HCT116 (cell line): Measurements from ENCODE around the gene CNFN.

Source experiments
- EGR1 ChIP-seq: IDR thresholded peaks from 2 replicates; pipeline ENCODE4 v1.6.1; 2012; ENCODE audit warnings: low read depth
- EZH2 ChIP-seq: fragments of 200-600 bp; sonication (generic); IDR thresholded peaks from 2 replicates; pipeline ENCODE4 v1.6.1; 2017; ENCODE audit warnings: antibody characterized with exemption, mixed run types
- SP1 ChIP-seq: IDR thresholded peaks from 2 replicates; pipeline ENCODE4 v1.6.1; 2012; ENCODE audit warnings: low read depth
- ZNF274 ChIP-seq: fragments of 200-500 bp; sonication (Bioruptor generic); IDR thresholded peaks from 2 replicates; pipeline ENCODE4 v1.6.1; 2014; ENCODE audit warnings: mild to moderate bottlenecking, low read depth, low read length, inconsistent platforms
- TF ChIP-seq, protein P1 (sequence below), 3 experiments: fragments of 200-600 bp in 1 of 3; sonication (generic) in 1 of 3; IDR thresholded peaks in 2 of 3; conservative IDR thresholded peaks in 1 of 3; 2 replicates each; pipeline ENCODE4 v1.5.1; 2012 to 2017; ENCODE audit warnings: low read depth in 2 of 3, low read length in 2 of 3, antibody characterized with exemption in 1 of 3, borderline replicate concordance in 1 of 3, control low read depth in 1 of 3, mild to moderate bottlenecking in 1 of 3, mixed read lengths in 1 of 3, mixed run types in 1 of 3, moderate library complexity in 1 of 3; ENCODE audit not compliant: insufficient read depth in 1 of 3

DNA sequence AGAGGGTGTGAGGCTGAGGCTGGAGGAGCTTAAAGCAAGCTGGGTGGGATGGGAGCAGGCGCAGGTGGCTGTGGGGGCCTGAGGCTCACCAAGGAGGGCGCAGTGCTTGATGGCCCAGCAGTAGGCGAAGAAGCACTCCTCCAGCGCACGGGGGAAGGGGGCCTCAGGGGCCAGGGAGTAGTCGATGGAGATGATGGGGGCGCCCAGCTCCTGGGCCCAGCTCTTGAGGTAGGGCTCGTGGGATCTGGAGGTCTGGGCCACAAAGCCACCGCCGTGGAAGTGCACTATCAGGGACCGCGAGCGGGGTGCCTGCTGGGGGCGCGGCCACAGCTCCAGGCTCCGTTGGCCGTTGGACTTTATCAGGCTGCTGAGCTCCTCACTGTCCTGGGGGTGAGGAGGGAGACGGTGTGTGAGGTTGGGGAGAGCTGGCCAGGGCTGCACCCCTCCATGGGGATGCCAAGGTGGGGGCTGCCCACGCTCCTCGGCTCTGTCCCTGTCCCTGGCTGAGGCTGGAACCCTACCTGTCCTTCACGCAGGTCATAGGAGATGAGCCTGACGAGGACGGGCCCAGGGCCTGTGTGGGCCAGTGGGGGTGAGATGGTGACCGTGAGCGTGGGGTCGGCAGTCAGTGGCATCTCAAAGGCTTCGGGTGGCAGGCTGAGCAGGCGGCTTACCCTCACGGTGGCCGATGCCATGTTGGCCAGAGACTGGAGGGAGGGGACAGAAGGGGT, 17.2 kb upstream of the CNFN start:
- TF ChIP-seq, protein P1, sequence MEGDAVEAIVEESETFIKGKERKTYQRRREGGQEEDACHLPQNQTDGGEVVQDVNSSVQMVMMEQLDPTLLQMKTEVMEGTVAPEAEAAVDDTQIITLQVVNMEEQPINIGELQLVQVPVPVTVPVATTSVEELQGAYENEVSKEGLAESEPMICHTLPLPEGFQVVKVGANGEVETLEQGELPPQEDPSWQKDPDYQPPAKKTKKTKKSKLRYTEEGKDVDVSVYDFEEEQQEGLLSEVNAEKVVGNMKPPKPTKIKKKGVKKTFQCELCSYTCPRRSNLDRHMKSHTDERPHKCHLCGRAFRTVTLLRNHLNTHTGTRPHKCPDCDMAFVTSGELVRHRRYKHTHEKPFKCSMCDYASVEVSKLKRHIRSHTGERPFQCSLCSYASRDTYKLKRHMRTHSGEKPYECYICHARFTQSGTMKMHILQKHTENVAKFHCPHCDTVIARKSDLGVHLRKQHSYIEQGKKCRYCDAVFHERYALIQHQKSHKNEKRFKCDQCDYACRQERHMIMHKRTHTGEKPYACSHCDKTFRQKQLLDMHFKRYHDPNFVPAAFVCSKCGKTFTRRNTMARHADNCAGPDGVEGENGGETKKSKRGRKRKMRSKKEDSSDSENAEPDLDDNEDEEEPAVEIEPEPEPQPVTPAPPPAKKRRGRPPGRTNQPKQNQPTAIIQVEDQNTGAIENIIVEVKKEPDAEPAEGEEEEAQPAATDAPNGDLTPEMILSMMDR (IDR thresholded peaks at IDR 0.05 in 2 of 3, conservative IDR thresholded peaks at IDR 0.05 in 1 of 3; ENCODE audit: borderline replicate concordance in 1 of 3, insufficient read depth in 1 of 3, low read depth in 2 of 3, low read length in 2 of 3), result no peak
- TF ChIP-seq EGR1 (no peak), SP1 (no peak), EZH2 (no peak), ZNF274 (no peak)
